HuH-7.5 (cell line): ENCODE measurements around the gene SLC4A2.

Experiments used
- DNase-seq: peaks from one replicate; pipeline ENCODE4 v3.0.0; 2011; ENCODE audit warnings: low spot score

Gene SLC4A2

GRCh38 chr7:151080067-151080521, 20.7 kb downstream of the SLC4A2 start:
- DNase-seq = no peak

DNA sequence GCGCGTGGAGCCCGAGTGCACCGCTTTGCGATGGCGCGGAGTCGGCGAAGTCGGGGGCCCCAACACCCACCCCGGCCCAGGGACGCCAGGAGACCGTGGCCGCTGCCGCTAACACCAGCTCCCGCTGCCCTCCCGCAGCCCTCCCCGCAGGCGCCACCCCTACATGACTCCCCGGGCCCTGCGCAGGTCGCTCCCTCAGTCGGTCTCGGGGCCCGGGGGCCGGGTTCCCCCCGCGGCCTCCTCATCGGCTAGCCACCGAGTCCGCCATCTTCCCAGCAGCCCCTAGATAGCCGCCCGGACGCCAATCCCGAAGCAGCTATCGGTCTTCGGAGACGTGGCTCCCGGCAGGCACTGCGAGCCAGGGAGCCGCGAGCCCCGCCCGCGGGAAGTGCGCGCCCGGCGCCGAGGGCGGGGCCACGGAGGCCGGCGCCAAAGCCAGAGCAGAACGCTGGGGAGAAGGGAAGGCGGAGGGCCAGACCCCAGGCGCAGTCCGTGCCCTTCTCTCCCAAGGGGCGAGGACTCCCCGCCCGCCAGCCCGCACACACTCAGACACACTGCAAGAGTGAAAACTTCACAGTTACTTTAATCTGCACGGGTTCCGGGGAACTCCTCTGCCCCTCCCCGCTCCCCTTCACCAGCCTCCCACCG, 21.3 kb downstream of the SLC4A2 start, which contains the start of gene FASTK:
TSS of gene FASTK (minus strand) at position 288 of the 648 bp plus-strand sequence. CDS start at position 245, 43 bp downstream.
- DNase-seq = peak; percentile 96

DNA sequence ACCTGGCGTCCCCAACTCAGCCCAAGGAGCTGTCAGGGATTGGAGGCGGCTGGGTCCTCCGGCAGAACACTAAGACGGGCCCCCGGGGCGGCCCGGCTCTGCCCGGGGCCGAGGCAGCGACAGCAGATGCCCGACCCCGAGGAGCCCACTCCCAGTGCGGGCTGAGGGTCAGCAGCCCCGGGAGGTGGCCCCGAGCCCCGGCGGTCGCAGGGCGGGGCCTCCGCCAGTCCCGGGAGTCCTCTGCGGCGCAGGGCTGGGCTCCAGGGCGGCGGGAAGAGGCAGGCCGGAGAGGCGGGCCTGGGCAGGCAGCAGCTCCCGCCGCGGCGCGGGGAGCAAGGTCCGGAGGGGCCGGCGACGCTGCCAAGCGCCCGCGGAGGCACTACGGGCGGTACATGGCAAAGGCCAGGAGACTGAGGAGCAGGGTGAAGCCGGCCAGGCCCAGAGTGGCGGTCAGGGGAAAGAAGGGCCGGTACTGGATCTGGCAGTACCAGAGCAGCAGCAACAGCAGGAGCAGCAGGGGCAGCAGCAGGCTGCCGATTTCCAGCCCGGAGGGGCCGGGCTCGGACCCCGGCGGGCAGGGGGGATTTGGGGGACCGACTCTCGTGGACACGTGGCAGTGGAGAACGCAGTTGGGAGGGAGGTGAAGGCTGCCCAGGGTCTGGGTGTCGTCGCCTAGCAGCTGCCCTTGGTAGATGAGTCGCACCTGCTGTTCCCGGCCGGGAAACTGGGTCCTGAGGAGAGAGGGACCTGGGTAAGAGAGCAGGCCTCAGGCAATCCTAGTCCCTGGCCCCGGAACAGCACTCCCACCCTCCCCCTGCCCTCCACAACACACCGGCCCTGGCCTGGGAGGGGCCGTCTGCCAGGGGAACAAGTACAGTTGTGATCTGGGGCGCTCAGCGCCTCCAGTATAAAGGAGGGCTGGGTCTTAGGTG, 22.0 kb downstream of the SLC4A2 start:
- no peak for DNase-seq

GRCh38 chr7:151082141-151083070, 23.0 kb downstream of the SLC4A2 start:
- DNase-seq = no peak

- peak; percentile 87 for DNase-seq
Observed at GRCh38 chr7:151083071-151083823, 23.9 kb downstream of the SLC4A2 start, which contains the start of gene TMUB1. Gene TMUB1, minus strand, starts transcription at chr7:151083493. Its CDS starts 930 bp downstream, at chr7:151082563.

- DNase-seq = no peak
Observed at GRCh38 chr7:151083824-151084160, 24.4 kb downstream of the SLC4A2 start.

DNA sequence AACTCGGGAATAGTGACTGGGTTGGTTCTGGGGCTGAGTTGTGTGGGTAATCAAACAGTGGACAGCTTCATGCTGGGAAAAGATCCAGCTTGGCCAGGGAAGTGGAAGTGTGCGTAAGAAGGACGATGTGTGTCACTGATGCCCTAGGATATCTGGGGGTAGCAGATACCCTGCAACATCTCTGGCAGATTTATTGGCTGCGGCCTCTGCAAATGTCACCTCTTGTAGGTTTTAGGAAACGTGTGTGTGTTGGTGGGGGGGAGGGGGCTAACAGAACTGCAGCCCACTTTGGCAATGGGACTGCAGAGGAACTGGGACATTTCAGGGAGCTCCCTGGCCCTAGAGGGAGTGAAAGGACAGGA, 25.9 kb downstream of the SLC4A2 start:
- no peak for DNase-seq

DNA sequence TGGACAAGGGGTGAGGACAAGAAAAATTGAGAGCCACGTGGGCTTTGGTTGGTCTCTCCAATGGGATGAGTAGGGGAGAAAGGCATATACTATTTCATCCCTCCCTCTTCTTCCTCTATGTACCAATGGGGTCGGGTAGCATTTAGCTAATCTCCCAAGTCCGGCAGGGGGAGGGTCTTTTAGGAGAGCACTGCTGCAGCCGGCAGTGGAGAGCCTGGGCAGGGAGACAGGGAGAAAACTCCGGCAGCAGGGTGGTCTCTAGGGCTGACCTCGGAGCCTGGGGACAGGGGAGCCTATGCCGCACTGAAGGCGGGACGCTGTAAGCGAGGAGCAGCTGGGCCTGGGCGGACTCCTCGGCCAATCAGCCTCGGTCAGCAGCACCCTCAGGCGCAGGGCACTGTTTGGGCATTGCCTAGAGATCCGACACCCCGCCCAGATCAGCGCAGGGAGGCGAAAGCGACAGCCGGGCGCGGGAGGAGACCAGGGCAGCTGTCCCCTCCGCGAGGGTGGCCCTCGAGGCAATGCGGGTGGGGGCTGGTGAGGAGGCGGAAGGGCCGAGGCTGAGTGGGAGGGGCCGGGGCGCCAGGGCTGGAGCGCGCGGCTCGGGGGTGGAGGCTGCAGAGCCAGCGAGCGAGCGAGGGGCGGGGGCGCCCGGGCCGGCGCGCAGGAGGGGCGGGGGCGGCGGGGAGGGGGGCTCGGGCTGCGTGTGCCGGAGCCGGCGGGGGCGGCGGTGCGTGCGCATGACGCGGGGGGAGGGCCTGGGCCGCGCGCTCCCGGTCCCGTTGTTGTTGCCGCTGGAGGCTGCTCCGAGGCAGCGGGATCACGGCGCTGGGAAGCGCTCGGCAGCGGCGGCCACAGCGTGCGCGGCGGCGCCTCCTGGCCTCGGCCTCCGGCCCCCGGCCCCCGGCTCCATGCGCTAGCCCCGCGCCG, 26.6 kb downstream of the SLC4A2 start, which contains the start of gene AGAP3:
TSS of gene AGAP3 (plus strand) at position 785 of the 930 bp plus-strand sequence. CDS start 267 bp downstream, outside the sequence.
- peak; percentile 95 for DNase-seq

DNA sequence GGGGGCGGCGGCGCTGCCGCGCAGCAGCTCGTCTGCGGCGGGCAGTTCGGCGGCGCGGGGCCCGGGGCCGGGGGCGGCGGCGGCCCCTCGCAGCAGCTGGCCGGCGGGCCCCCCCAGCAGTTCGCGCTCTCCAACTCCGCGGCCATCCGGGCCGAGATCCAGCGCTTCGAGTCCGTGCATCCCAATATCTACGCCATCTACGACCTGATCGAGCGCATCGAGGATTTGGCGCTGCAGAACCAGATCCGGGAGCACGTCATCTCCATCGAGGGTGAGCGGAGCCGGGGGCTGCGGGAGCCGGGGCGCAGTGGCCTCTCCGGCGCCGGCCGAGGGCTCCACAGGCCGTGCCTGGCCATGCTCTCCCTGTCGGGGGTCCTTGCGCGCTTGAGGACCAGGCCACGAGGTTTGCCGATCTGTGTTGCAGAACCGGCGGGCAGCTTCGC, 27.4 kb downstream of the SLC4A2 start:
- DNase-seq = no peak

GRCh38 chr7:151087245-151088018, 28.0 kb downstream of the SLC4A2 start:
- peak; percentile 82 for DNase-seq

DNA sequence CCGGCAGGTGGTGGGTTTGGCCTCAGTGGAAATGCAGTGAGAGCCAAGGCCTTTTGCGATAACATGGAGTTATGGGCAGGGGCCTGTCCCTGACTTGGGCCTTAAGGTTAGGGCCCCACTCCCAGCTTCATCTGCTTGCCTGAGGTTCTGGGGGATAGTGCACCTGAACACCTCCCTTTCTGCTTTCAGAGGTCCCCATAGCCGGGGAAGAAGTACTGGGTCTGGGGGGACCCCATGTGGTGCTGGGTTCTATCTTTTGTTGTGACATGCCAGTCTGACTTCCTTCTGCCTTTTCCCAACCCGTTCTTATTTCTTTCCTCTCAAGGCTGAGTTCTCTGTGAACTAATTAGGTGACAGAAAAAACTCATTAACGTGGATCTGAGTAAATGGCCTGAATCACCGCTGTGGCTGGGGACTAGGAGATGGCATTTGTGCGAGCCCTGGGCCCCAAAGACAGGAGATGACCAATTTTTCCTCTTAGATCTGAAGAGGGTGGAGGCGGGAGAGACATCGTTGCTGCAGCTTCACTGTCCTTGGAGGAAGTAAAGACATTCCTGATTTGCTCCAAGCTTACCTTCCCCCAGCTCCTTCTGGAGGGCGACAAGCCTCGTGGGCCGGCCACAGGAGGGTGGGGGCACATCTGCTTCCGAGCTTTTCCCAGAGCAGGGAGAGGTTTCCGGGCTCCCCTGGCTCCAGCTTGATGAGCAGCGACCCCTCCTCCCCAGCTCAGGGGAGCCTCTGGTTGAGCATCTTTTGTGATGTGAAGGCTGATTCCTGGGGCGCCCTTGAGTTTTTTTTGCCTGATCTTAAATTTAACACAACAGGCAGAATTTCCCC, 28.8 kb downstream of the SLC4A2 start:
- DNase-seq = no peak

DNA sequence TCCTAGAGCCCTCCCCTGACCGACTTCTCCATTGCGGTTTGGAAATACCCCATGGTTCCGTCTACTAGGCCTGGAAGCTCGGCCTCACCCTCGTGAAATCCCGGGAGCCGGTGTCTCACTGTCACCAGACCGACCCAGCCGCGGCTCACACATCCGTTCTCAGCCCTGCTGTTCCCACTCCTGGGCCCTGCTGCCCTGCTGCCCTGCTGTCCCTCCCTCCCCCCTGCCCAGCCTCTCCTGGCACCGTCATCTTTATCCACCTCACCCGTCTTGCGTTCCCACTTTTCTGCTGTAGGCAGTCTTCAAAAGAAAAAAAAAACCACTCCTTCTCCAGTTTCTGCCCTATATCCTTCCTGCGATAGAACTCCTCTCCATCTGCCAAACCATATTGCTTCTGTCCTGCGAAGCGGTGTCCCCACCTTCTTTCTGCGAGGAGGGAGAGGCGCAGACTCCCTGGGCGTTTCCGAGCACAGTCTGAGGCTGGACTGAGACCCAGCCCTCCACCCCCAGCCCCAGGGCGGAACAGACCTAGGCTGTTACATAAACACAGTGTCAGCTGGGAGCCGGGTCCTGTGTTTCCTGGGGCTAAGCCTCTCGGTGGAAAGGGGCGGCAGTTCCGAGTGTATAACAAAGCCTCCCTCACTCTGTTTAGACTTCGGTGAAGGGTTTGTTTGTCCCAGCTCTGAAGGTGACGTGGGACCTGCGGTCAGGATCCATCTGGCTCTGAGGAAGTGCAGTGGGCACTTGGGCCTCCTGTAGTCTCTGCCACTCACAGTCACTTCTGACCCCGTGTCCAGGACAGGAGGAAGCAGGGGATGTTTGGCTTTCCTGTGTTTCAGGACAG, 29.7 kb downstream of the SLC4A2 start:
- DNase-seq = no peak

DNA sequence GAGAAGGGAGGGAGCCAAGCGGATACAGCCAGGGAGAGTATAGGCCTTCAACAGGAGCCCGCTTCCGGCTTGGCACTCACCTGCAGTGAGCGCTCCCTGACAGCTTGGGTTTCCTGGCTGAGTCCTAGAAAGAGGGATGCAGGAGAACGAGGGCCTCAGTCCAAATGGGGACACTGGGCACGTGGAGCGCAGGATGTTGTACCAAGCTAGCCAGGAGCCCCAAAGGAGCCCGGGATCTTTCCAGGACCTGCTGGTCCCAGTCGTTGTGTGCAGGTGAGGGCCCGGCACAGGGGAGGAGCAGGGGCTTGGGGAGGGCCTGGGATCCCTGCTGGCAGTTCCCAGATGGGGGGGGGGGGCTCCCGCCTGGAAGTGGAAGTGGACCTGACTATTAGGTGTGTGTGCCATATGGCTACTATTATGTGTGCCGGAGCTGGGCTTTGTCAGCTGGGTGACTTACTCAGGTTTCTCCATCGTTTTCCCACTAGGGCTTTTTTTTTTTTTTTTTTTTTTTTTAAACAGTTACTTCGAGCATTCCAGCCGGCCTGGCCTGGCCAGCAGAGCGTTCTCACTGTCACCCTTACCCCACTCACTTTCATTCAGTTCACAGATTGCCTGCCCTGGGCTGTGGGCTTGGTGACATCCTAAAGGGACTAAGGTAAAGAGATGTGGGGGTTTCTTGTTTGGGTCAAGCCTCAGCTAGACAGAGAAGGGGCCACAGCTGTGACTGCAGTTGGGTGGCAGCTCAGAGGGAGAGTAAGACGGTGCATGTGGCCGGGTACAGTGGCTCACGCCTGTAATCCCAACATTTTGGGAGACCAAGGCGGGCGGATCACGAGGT, 30.7 kb downstream of the SLC4A2 start:
- no peak for DNase-seq

GRCh38 chr7:151091003-151091402, 31.6 kb downstream of the SLC4A2 start:
- DNase-seq = no peak

DNA sequence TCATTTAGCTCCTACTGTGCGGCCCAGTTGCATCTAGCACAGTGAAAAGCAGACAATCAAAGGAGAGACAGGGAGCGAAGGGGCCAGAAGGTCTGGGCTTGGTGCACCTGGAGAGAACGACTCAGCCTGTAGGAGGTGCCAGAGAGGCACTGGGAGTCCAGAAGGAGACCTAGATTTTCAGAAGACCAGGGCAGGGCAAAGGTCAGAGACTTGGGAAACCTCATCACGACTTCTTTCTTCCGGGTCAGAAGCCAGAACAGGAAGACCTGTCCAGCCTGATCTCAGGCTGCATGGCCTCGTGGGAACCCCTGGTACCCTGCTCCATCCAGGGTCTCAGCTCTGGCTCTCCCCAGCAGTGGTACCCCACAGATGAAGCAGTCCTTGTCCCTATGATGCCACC, 32.0 kb downstream of the SLC4A2 start:
- no peak for DNase-seq

- DNase-seq = no peak
Observed at GRCh38 chr7:151091988-151092387, 32.6 kb downstream of the SLC4A2 start.
